Activated T-cell treated with anti-CD3 and anti-CD28 coated beads, Interleukin-2, amount 50 U/mL, for 72 hours (primary cell): Measurements from ENCODE around the gene FXYD5. TPM values are rescaled to one million over a fixed set of nuclear protein-coding genes. Genes with fewer than 3 reads are reported as not detected.

Experiments
- ATAC-seq, 2 donors: fragments of 150-1000 bp; cut with Tn5 transposase; replicated peaks in 1 of 2; 2 replicates each; pipeline ENCODE4 v1.10.0; 2021; ENCODE audit warnings: moderate library complexity in 2 of 2, mild to moderate bottlenecking in 1 of 2
- DNase-seq, 2 donors: peaks; one replicate each; pipeline ENCODE4 v3.0.0; 2021 to 2022; ENCODE audit warnings: mixed read lengths in 1 of 2
- H3K27ac Mint-ChIP-seq: one replicate; pipeline ENCODE4 v1.8.0; 2022; ENCODE audit warnings: mild to moderate bottlenecking, moderate library complexity, mixed read lengths
- H3K27me3 Mint-ChIP-seq: one replicate; pipeline ENCODE4 v1.8.0; 2022; ENCODE audit warnings: low read depth, mixed read lengths
- H3K36me3 Mint-ChIP-seq, 2 donors: one replicate each; pipeline ENCODE4 v1.8.0; 2022; ENCODE audit warnings: mixed read lengths in 2 of 2, mild to moderate bottlenecking in 1 of 2; ENCODE audit not compliant: insufficient read depth in 2 of 2
- H3K4me1 Mint-ChIP-seq: one replicate; pipeline ENCODE4 v1.8.0; 2022; ENCODE audit warnings: low read depth, mixed read lengths
- H3K4me3 Mint-ChIP-seq, 2 donors: one replicate each; pipeline ENCODE4 v1.8.0; 2022; ENCODE audit warnings: mild to moderate bottlenecking in 2 of 2, mixed read lengths in 2 of 2, moderate library complexity in 2 of 2
- H3K9me3 Mint-ChIP-seq, 2 donors: one replicate each; pipeline ENCODE4 v1.8.0; 2022; ENCODE audit warnings: mixed read lengths in 2 of 2
- total RNA-seq, 2 donors: library from RNA; stranded (reverse); gene quantifications; one replicate each; pipeline ENCODE4 v1.2.3, GENCODE V29; 2022

The FXYD5 gene, protein sequence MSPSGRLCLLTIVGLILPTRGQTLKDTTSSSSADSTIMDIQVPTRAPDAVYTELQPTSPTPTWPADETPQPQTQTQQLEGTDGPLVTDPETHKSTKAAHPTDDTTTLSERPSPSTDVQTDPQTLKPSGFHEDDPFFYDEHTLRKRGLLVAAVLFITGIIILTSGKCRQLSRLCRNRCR
- total RNA-seq, result 100 to 1,000 TPM; 331 to 342 TPM

DNA sequence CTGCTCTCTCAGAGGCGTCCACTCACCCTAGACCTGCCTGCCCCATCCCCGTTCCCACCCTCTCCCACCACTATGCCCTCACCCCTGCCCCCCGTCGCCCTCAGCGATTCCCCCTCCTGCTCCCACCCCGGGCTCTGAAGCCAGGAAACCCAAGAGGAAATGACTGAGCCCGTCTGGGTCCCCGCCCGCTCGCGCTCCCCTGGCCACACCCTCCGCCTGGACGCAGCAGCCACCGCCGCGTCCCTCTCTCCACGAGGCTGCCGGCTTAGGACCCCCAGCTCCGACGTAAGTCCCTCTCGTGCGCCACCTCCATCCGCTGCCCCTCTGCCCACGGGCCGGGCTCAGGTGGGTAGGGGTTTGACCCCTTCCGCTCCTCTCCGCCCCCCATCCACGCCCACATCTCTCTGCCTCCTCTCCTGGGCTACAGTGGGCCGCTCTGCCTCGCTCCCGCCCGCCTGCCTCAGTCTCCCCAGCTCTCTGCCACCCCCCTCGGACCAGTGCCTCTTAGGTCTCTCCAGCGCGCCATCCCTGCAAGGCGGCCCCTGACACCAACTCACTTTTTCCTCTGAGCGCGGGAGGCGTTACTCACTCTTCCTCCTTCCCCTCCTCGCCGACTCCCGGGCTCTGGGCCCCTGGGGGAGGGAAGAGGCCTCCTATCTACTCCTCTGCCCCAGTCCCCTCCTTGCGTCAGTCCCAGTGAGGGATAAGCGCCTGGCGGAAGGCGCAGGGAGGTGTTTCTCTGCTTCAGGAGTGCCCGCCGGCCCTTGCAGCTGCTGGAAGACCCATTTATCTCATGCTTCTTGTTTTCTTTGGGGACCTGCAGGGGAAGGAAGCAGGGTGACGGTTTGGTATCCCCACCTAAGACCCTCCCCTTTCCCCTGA, at the start of gene FXYD5:
FXYD5 (plus strand) TSS at position 211 of the 882 bp plus-strand sequence. CDS start 816 bp downstream, outside the sequence.
- ATAC-seq, result peak; percentile 83 to 84

DNA sequence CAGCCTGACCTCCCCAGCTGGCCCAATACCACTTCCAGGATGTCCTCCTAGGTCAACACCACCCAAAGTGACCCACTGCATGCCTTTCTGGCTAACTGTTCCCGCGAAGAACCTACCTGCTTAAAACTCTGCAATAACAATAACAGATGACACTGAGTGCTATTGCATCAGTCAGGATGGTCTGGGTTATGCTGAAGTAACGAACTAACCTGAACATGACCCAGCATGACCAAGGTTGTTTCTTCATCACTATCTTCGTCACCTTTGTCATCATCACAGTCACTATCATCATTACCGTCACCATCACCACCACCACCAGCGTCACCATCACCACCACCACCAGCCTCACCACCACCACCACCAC, 49.5 kb upstream of the FXYD5 start:
- DNase-seq (no peak), ATAC-seq (peak in 1 of 2 donors; percentile 32)
- Mint-ChIP-seq H3K36me3 (peaks cover 0 to 3% of the 10 kb centered on the region in 2 donors), H3K9me3 (no peaks in the 10 kb centered on the region), H3K4me1 (no peaks in the 10 kb centered on the region), H3K4me3 (no peak overlapping the region), H3K27me3 (no peaks in the 10 kb centered on the region), H3K27ac (no peak overlapping the region)

More for the DNA sequence above, at the start of gene FXYD5:
- H3K4me3 Mint-ChIP-seq, result peak within 1 kb of the TSS; percentile 94 to 100
- H3K9me3 Mint-ChIP-seq, result no peaks in the 10 kb centered on the region
- peak; percentile 81 to 86 for DNase-seq
- peaks cover 13 to 35% of the 10 kb centered on the region in 2 donors for H3K36me3 Mint-ChIP-seq
- H3K27me3 Mint-ChIP-seq, result no peaks in the 10 kb centered on the region
- H3K4me1 Mint-ChIP-seq, result peaks cover 43% of the 10 kb centered on the region
- peak within 1 kb of the TSS; percentile 94 for H3K27ac Mint-ChIP-seq

DNA sequence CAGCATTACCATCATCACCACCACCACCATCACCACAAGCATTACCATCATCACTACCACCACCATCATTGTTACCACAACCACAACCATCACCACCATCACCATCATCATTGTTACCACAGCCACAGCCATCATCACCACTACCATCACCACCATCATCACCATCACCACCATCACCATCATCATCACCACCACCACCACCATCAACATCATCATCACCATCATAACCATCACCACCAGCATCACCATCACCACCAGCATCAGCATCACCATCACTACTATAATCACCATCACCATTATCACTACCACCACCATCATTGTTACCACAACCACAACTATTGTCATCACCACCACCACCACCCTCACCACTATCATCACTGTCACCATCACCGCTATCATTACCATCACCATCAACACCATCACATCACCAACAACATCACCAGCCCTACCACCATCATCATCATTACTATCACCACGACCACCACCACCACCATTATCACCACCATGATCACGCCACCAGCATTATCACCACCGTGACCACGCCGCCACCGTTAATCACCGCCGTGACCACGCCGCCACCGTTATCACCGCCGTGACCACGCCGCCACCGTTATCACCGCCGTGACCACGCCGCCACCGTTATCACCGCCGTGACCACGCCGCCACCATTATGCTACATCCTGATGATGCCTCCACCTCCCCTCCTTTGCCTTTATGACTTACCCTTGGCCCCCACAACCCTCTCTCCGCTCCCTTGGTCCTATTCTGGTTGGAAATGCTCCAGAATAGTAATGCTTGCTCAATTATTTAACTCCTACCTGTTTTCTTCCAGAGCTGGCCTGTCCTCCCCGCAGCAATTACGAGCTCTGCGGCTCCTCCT, 48.9 kb upstream of the FXYD5 start:
- Mint-ChIP-seq H3K27me3 (no peaks in the 10 kb centered on the region), H3K4me1 (no peaks in the 10 kb centered on the region), H3K4me3 (no peak overlapping the region), H3K27ac (no peak overlapping the region), H3K9me3 (no peaks in the 10 kb centered on the region), H3K36me3 (peaks cover 0 to 3% of the 10 kb centered on the region in 2 donors)
- DNase-seq (peak in 1 of 2 donors; percentile 6), ATAC-seq (peak; percentile 33 to 70)

DNA sequence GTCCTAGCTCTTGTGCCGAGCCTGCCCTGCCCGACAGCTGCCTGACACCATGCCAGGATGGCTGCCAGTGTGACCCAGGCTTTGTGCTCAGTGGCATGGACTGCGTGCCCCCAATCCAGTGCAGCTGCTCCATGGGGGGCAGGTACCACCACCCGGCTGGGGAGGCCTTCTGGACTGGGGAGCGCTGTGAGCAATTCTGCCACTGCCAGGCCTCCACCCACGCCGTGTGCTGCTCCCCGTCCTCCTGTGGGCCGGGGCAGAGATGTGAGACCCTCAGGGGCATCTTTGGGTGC, 48.3 kb upstream of the FXYD5 start:
- Mint-ChIP-seq H3K4me3 (no peak overlapping the region), H3K27ac (no peak overlapping the region), H3K4me1 (no peaks in the 10 kb centered on the region), H3K27me3 (no peaks in the 10 kb centered on the region), H3K36me3 (peaks cover 0 to 3% of the 10 kb centered on the region in 2 donors), H3K9me3 (no peaks in the 10 kb centered on the region)
- DNase-seq (no peak), ATAC-seq (no peak)

DNA sequence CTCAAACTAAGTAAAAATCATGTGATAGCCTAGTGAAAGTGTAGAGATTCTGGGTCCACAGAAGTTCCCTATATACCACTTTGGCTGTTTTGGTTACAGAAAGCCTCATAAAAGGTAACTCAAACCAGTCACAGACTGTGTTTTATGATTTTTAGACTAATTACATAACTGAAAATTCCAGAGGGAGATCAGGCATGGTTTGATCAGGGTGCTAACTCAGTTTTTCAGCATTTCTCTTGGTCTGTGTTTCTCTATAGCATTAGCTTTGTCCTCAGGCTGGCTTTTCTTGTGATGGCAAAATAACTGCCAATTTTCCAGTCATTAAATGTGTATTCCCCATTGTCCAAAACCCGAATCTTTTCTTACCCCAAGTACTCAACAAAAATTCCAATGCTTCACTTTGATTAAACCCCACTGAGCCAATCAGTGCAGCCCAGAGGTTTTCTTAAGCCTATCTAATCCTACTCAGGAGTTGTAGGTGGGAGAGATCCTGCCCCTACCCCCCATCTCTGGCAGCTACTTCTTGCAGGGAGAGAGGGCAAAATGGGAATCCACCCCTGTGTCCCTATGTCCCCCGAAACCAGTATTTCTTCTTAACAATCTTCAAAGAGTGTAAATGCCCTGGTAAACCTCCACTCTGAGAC, 47.5 kb upstream of the FXYD5 start:
- Mint-ChIP-seq H3K4me3 (no peak overlapping the region), H3K36me3 (peaks cover 0 to 3% of the 10 kb centered on the region in 2 donors), H3K9me3 (no peaks in the 10 kb centered on the region), H3K27ac (no peak overlapping the region), H3K27me3 (no peaks in the 10 kb centered on the region), H3K4me1 (no peaks in the 10 kb centered on the region)
- DNase-seq (no peak), ATAC-seq (no peak)

DNA sequence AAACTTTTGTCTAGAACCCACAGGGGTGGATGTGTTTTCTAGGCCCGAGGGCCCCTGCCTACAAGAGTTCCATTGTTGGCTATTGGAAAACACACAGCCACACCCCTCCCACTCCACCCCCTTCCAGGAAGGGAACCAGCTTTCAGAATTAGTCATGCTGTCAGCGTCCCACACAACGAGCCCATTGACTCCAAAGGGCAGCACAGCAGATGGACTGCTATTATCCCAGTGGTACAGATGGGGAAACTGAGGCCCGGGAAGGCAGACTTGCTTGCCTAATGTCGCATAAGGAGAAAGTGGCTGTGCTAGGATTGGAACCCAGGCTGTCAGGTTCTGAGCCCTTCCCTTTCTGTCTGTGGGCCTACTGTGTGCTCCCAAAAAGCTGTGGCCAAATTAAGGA, 47.0 kb upstream of the FXYD5 start:
- no peak overlapping the region for H3K4me3 Mint-ChIP-seq
- ATAC-seq (peak in 1 of 2 donors; percentile 21), DNase-seq (no peak)
- H3K36me3 Mint-ChIP-seq, result peaks cover 0 to 3% of the 10 kb centered on the region in 2 donors
- no peaks in the 10 kb centered on the region for H3K9me3 Mint-ChIP-seq
- no peaks in the 10 kb centered on the region for H3K27me3 Mint-ChIP-seq
- no peak overlapping the region for H3K27ac Mint-ChIP-seq
- H3K4me1 Mint-ChIP-seq, result no peaks in the 10 kb centered on the region

DNA sequence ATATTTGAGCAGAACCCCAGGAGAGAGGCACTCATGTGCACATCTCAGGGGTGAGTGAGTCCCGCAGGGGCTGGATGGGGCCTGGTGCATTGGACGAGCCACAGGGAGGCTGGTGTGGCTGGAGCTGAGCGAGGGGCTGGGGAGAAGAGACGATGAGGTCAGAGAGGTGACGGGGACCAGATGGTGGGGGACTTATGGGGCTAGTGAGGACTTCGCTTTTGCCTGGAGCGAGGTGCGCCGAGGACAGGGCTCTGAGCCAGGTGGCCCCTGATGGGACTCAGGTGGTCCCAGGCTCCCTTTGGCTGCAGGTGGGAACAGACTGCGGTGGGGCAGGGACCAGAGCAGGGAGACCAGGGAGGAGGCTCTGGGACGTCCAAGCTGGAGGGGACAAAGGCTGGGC, 45.8 kb upstream of the FXYD5 start:
- ATAC-seq (no peak), DNase-seq (no peak)
- Mint-ChIP-seq H3K27ac (no peak overlapping the region), H3K4me1 (no peaks in the 10 kb centered on the region), H3K36me3 (peaks cover 0 to 3% of the 10 kb centered on the region in 2 donors), H3K4me3 (no peak overlapping the region), H3K27me3 (no peaks in the 10 kb centered on the region), H3K9me3 (no peaks in the 10 kb centered on the region)

DNA sequence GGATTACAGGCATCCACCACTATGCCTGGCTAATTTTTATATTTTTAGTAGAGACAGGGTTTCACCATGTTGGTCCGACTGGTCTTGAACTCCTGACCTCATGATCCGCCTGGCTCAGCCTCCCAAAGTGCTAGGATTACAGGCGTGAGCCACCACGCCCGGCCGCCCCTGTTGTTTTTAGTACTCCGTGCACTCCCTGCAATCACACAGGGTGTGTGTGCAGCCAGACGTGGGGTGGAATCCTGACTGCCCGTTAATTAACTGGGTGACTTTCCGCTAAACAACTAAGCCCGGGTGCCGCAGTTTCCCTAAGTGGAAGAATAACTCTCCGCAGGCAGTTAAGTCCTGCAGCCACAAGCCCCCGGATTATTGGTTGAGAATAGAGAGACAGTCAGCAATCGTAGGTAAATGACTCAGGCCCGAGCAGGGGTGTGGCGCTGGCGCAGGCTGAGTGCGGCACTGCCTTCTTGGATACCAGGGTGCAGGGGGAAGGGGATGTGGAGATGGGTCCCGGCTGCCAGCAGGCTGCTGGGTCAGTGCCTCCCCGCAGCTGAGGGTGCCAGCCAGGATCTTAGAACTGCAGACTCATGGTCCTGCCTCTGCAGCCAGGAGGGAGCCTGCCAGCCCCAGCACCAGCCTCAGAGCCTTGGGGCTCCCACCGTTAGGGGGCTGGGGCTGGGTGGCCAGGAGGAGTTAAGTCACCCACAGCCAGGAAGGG, 45.0 kb upstream of the FXYD5 start:
- no peak for ATAC-seq
- no peaks in the 10 kb centered on the region for H3K27me3 Mint-ChIP-seq
- no peak overlapping the region for H3K27ac Mint-ChIP-seq
- H3K4me3 Mint-ChIP-seq, result no peak overlapping the region
- H3K4me1 Mint-ChIP-seq, result peaks cover 3% of the 10 kb centered on the region
- H3K9me3 Mint-ChIP-seq, result no peaks in the 10 kb centered on the region
- no peak for DNase-seq
- H3K36me3 Mint-ChIP-seq, result peaks cover 0 to 3% of the 10 kb centered on the region in 2 donors

DNA sequence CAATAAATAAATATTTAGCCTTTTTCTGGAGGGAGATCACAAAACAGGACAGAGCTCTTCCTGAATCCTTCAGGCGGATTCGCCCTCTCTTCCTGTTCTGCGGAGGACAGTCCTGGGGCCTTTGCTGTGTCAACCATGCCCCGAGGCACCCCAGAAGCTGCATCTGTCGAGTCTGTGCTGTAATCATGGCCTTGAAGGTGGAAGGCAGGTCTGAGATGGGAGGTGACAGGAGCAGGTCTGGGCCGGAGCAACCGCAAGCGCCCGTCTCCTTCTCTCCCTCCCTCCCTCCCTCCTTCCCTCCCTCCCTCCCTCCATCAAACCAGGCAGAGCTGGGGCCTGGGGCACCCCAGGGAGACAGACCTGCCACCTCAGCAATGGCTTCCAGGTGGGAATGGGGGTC, 43.6 kb upstream of the FXYD5 start:
- H3K4me3 Mint-ChIP-seq, result no peak overlapping the region
- H3K4me1 Mint-ChIP-seq, result peaks cover 7% of the 10 kb centered on the region
- no peaks in the 10 kb centered on the region for H3K27me3 Mint-ChIP-seq
- no peaks in the 10 kb centered on the region for H3K9me3 Mint-ChIP-seq
- peaks cover 0 to 3% of the 10 kb centered on the region in 2 donors for H3K36me3 Mint-ChIP-seq
- H3K27ac Mint-ChIP-seq, result no peak overlapping the region
- no peak for DNase-seq
- ATAC-seq, result no peak

DNA sequence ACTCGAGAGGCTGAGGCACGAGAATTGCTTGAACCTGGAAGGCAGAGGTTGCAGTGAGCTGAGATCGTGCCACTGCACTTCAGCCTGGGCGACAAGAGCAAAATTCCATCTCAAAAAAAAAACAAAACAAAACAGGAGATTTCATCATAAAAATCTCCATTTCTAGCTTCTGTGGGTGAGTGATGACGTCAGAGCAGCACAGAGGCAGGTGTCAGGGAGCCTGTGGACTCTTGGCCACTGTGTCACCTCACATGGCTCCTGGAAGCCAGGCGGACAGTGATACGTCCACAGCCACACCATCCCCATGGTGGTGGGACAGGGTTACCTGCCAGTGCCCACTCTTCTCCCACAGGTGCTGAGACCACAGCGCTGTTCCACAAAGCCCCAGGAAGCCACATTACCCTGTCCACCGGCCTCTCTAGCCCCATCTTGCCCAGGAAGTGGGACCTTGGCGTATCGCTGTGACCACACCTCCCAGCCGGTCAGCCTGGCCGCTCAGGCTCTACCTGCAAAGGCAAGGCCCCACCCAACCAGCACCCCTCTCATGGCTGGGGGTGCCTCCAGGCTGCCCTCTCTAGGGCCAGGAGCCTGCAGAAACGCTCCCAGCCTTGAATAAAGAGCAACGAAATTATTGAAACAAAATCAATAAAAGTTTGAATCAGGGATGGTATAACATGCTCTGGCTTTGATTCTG, 41.4 kb upstream of the FXYD5 start:
- DNase-seq (no peak), ATAC-seq (no peak)
- Mint-ChIP-seq H3K4me3 (no peak overlapping the region), H3K4me1 (peaks cover 7% of the 10 kb centered on the region), H3K27ac (no peak overlapping the region), H3K9me3 (no peaks in the 10 kb centered on the region), H3K36me3 (no peaks in the 10 kb centered on the region), H3K27me3 (no peaks in the 10 kb centered on the region)

DNA sequence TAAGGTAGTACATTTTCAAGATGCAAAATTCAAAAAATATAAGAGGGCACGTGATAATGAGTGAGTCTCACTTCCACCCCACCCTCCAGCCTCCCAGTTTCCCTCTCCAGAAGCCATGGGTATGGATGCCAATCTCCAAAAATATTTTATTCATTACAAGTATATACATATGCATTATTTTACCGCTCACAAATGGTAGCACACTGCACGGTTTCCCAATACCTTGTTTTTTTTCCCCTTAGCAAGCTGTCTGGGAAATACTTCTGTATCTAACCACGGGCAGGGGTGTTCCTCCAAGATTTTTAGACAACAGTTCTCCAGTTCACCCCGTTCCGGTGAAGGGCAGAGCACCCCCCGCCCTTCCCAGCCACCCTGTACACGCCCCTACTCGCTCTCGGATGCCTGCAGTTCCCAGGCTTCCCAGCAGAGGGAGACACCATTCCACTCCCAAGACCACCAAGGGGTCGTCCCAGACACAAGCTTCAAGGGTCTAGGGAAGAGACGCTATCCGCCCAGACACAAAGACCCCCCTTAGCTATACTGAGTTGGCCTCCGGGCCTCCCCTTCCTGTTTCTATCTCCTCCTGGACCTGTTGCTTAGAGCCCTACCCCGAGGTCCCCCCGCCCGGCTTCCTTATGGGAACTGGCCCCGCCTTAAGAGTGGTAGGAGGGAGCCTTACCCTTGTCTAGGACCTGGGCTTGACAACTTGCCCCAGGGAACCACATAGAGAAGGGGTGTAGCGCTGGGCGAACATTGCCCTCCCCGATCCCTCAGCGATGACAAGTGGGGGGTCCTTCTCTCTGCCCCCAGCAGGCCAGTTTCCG, 40.0 kb upstream of the FXYD5 start:
- Mint-ChIP-seq H3K9me3 (no peaks in the 10 kb centered on the region), H3K4me1 (peaks cover 7% of the 10 kb centered on the region), H3K27me3 (no peaks in the 10 kb centered on the region), H3K4me3 (peak overlapping the region; percentile 51 to 62), H3K36me3 (no peaks in the 10 kb centered on the region), H3K27ac (no peak overlapping the region)
- ATAC-seq (peak; percentile 86 to 88), DNase-seq (peak; percentile 75 to 78)
